ENCODE measurements around the gene ATG7.
"Not testable (repeated sequence)": the region's sequence is repeated elsewhere in the genome, so short reads cannot be mapped to it uniquely, and the experiment has no call there.

The ATG7 gene

DNA sequence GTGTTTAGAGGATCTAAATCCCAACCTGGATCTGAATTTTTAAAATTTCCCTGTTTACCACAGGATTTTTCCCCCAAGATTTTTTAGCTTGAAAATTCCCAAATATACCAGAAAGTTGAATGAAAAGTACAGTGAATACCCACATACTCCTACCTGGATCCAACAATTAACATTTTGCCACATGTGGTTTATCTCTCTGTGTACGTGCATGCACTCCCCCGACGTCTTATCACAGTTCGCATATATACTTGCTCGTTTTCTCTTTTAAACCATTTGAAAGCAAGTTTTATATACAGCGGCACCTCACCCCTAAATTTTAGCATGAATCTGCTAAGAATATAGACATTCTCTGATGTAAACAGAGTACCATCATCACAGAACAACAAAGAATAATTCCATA lies 165.3 kb downstream of the ATG7 start:
- no peak for DNase-seq

- peak; percentile 53 for DNase-seq
Measured at GRCh38 chr3:11438646-11439045, 166.4 kb downstream of the ATG7 start.

- not testable (repeated sequence) for DNase-seq
Measured at GRCh38 chr3:11441346-11441745, 169.1 kb downstream of the ATG7 start.

- DNase-seq, result no peak
Measured at GRCh38 chr3:11444404-11444803, 172.2 kb downstream of the ATG7 start.

GRCh38 chr3:11445193-11445592 lies 173.0 kb downstream of the ATG7 start:
- DNase-seq, result not testable (repeated sequence)

GRCh38 chr3:11445883-11446282 lies 173.7 kb downstream of the ATG7 start:
- DNase-seq, result peak; percentile 76

DNA sequence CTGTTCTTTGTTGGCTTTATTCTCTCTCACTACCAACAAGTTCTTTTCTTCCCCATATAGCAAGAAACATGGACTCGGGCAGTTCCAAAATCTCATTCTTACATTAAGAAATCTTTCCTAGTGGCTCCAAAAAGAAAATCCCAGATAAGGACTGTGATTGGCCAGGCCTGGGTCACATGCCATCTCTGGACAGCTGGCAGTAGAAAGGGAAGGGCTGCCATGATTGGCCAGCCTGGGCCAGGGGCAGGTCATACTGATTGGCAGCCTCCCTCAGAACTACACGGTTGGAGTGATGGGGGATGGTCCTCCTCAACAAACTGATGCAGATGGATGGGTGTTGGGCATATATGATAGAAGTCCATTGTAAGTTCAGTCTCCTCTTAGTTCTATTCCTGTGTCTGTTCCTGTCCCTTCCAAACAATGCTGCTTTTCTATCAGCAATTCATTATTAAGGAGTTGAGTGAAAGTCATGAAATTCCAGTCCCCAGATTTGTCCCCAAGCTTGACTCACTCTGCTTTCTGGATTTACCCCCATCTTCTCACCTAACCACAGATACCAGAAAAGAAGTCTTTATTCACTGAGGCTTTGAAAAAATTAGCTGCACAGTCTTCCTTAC lies 175.5 kb downstream of the ATG7 start:
- no peak for DNase-seq

DNA sequence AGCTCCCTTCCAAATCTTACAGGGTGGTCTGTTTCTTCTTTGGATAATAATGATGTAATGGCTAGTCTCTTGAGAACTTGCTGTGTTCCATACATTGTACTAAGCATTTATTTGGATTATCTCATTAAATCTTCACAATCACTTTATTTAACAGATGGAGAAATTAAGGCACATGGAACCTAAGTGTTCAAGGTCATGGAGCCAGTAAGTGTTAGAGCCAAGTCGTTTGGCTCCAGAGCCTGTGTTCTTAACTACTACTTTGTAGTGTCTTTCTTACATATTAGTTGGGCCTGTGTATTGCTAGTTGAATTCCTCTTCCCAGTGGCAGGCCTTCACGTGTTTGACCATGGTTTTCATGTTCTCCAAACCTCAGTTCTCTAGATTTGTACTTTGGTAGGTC lies 177.8 kb downstream of the ATG7 start:
- DNase-seq, result no peak

- no peak for DNase-seq
Measured at GRCh38 chr3:11452312-11452711, 180.1 kb downstream of the ATG7 start.

GRCh38 chr3:11452885-11453847 lies 181.0 kb downstream of the ATG7 start:
- peak; percentile 71 for DNase-seq

DNA sequence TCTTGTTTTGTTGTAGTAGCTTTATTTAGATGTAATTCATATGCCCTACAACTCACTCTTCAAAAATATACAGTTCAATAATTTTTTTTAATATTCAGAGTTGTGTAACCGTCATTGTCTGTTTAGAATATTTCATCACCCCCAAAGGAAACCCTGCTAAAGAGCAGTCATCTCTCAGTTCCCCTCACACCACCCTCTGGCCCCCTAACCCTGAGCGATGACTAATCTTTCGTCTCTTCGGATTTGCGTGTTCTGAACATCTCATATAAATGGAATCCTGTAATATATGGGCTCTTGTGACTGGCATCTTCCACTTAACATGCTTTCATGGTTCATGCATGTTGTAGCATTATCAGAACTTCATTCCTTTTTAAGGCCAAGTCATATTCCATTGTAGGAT lies 183.8 kb downstream of the ATG7 start:
- DNase-seq, result no peak

DNA sequence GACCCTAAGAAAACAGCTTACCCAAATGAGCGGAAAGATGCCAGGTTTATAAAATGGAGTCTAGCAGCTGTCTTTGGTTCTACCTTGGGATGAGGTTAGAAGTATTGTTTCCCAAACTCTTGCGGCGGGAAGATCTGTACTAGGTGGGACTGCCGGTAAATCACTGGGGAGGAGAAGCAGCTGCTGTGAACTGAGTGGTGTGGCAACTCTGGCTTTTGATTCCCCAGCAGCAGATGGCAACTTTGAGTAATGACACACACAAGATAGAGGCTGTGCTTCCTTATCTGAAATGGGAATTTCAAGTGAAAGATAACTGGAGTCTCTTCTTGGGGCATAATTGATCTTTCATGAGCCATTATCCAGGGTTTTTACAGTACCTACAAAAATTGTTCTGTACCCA lies 184.9 kb downstream of the ATG7 start:
- DNase-seq, result no peak

DNA sequence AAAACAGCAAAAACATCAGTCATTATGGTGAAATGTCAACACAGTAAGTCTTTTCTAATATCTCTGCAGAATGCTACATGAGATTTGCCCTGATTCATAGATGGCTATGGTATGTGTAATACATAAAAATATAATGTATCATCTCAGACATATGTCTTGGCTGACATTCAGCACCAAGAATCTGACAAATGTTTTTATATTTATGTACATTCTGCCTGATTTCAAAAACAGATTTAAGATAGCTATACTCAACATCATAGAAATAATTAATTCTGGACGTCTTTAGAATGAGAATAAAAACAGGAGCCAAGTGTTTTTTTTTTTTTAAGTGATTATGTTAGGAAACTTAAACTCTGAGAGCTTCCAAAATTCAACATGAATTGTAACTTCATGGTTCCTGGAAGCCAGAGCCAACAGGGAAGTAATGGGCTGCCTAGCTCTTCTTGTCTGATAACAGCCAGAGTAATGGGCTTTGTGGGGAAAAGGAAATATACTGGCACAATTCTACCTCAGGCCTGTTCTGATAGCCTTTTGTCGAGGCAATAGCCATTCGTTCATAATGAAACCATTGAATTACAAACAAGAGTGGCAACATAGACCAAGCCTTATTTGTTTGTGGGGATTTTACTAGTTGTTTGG lies 187.1 kb downstream of the ATG7 start:
- peak; percentile 35 for DNase-seq

DNA sequence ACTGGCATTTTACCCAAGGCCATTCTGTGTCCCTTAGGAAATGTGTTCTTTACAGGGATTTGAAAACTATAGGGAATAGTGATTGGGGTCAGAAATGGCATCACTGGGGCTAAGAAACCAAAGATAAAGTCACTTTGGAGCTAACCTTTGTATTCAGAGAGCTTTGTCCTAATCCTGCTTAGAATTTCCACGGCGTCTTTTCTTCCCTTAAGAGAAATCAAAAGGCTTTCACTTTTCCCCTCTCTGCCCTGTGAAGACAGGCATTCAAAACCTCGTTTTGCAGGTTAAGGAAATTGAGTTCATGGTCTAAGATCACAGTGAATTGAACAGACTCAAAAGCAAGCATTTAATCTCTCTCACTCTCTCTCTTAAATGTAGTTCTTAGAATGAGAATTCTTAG lies 189.0 kb downstream of the ATG7 start:
- no peak for DNase-seq

- not testable (repeated sequence) for DNase-seq
Measured at GRCh38 chr3:11462673-11463072, 190.5 kb downstream of the ATG7 start.

- DNase-seq, result no peak
Measured at GRCh38 chr3:11463591-11463990, 191.4 kb downstream of the ATG7 start.

GRCh38 chr3:11464356-11464755 lies 192.2 kb downstream of the ATG7 start:
- no peak for DNase-seq

GRCh38 chr3:11465744-11466616 lies 193.8 kb downstream of the ATG7 start:
- DNase-seq, result peak; percentile 81

GRCh38 chr3:11467875-11468274 lies 195.7 kb downstream of the ATG7 start:
- no peak for DNase-seq

GRCh38 chr3:11470031-11470853 lies 198.0 kb downstream of the ATG7 start:
- no peak for DNase-seq

DNA sequence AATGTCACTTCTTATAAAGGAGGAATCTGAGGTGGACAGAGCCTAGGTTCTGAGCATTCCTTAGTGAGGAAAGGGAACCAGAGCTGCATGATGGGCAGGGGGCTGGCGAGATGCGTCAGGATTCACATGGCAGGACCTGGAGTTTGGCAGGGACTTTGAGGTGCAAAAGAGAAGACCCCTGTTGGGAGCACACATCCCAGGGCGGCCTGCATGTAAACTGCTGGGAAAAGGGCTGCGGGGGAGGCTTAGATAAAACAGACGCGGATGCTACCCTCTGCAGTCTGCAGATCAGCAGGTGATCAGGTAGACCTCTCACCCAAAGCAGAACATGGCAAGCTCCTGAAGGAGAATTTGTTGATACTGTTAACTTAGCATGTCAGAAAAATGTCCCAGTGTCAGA lies 203.1 kb downstream of the ATG7 start:
- DNase-seq, result no peak

- no peak for DNase-seq
Measured at GRCh38 chr3:11476735-11477144, 204.5 kb downstream of the ATG7 start.
